ENCODE data around the gene KRTAP6-1. TPM values are rescaled to one million over a fixed set of nuclear protein-coding genes. Genes with fewer than 3 reads are reported as not detected.

The KRTAP6-1 gene
- total and polyA plus RNA-seq, 3 donors from 2014 or later: not detected

DNA sequence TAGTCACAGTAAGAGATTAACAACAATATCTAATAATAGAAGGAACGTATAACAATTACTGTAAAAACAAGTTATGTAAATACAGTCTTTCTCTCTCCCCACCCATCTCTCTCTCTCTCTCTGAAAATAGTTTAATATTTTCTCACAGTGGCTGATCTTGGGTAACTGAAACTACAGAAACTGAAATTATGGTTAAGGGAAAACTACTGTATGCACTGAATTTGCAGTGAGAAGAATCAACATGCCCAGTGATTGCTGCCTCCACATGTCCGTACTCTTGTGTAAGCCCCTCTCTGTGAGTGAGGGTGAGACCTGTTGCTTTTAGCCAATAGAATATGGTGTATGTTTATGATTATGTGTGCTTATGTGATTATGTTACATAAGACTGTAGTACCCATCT, 1.6 kb downstream of the KRTAP6-1 start:
- no peaks in the 10 kb centered on the region for H3K27me3 ChIP-seq
- no peaks in the 10 kb centered on the region for H3K4me1 ChIP-seq
- no peak for TF ChIP-seq CTCF (IDR thresholded peaks at IDR 0.05)
- no peak for TF ChIP-seq POLR2A (IDR thresholded peaks at IDR 0.05)
- H3K27ac ChIP-seq: no peak overlapping the region
- no peaks in the 10 kb centered on the region for H3K9me3 ChIP-seq
- intact Hi-C loops (cut with DNase I; ENCODE audit: low total_unique reads): no loop called here
- H3K4me3 ChIP-seq: no peak overlapping the region
- WGBS, 2 donors: 83 to 90% methylated on average over 2 of the region's 2 CpGs
- no peak for DNase-seq
- no peaks in the 10 kb centered on the region for H3K36me3 ChIP-seq (ENCODE audit: low read depth, missing control alignments)

DNA sequence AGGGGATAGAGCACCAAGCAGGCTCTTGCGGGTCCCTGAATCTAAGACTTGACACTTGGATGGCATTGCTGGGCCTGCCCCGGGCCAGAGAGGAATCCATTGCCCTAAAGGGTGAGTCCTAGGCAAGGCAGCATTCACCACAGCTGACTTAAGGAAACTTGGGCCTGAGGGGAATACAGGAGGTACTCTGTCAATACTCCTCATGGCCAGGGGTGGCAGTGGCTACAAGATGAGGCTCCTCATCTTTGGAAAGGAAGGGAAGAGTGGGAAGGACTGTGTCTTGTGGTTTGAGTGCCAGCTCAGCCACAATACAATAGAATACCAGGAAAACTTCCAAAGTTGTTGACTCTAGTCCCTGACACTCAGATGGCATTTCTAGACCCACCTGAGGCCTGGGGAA, 7.8 kb downstream of the KRTAP6-1 start:
- Histone ChIP-seq H3K9me3 (no peaks in the 10 kb centered on the region), H3K36me3 (ENCODE audit: low read depth, missing control alignments) (no peaks in the 10 kb centered on the region), H3K4me3 (no peak overlapping the region), H3K4me1 (no peaks in the 10 kb centered on the region), H3K27me3 (no peaks in the 10 kb centered on the region), H3K27ac (no peak overlapping the region)
- 82 to 91% methylated on average over 2 of the region's 2 CpGs for WGBS, 2 donors
- intact Hi-C loops (cut with DNase I; ENCODE audit: low total_unique reads): no loop called here
- TF ChIP-seq POLR2A (IDR thresholded peaks at IDR 0.05) (no peak), CTCF (IDR thresholded peaks at IDR 0.05) (no peak)
- DNase-seq: no peak

- H3K9me3 ChIP-seq: no peaks in the 10 kb centered on the region
- 0 to 50% methylated on average over 1 of the region's 1 CpG for WGBS, 2 donors
- no peak within 1 kb of the TSS for H3K27ac ChIP-seq
- H3K4me3 ChIP-seq: no peak within 1 kb of the TSS
- no peaks in the 10 kb centered on the region for H3K4me1 ChIP-seq
- H3K36me3 ChIP-seq (ENCODE audit: low read depth, missing control alignments): no peaks in the 10 kb centered on the region
- TF ChIP-seq CTCF (IDR thresholded peaks at IDR 0.05) (no peak), POLR2A (IDR thresholded peaks at IDR 0.05) (no peak)
- intact Hi-C loops (cut with DNase I; ENCODE audit: low total_unique reads): no loop called here
- H3K27me3 ChIP-seq: no peaks in the 10 kb centered on the region
- DNase-seq: no peak
These were observed 12.9 kb downstream of the KRTAP6-1 start, which contains the start of gene KRTAP22-1 for GRCh38 chr21:30600787-30601186. KRTAP22-1 (plus strand) TSS chr21:30601087.

GRCh38 chr21:30598802-30599201, 14.9 kb downstream of the KRTAP6-1 start, which contains the start of gene KRTAP6-2:
KRTAP6-2 (minus strand) TSS chr21:30598902; CDS start chr21:30598874, 28 bp downstream.
- WGBS, 2 donors: 70 to 87% methylated on average over 6 of the region's 6 CpGs
- TF ChIP-seq POLR2A (IDR thresholded peaks at IDR 0.05): no peak
- no peak for TF ChIP-seq CTCF (IDR thresholded peaks at IDR 0.05)
- intact Hi-C loops (cut with DNase I; ENCODE audit: low total_unique reads): no loop called here

GRCh38 chr21:30592140-30592539, 21.6 kb downstream of the KRTAP6-1 start, which contains the start of gene KRTAP6-3:
KRTAP6-3 (plus strand) TSS chr21:30592440; CDS start chr21:30592446, 6 bp downstream.
- no peak for TF ChIP-seq POLR2A (IDR thresholded peaks at IDR 0.05)
- no peak for TF ChIP-seq CTCF (IDR thresholded peaks at IDR 0.05)
- intact Hi-C loops (cut with DNase I; ENCODE audit: low total_unique reads): no loop called here
- H3K36me3 ChIP-seq (ENCODE audit: low read depth, missing control alignments): no peaks in the 10 kb centered on the region
- H3K4me1 ChIP-seq: no peaks in the 10 kb centered on the region
- 91 to 93% methylated on average over 4 of the region's 4 CpGs for WGBS, 2 donors
- H3K4me3 ChIP-seq: no peak within 1 kb of the TSS
- no peak for DNase-seq
- H3K27ac ChIP-seq: no peak within 1 kb of the TSS
- H3K9me3 ChIP-seq: no peaks in the 10 kb centered on the region
- no peaks in the 10 kb centered on the region for H3K27me3 ChIP-seq

More at GRCh38 chr21:30598802-30599201, 14.9 kb downstream of the KRTAP6-1 start, which contains the start of gene KRTAP6-2:
- H3K36me3 ChIP-seq (ENCODE audit: low read depth, missing control alignments): no peaks in the 10 kb centered on the region
- no peak within 1 kb of the TSS for H3K27ac ChIP-seq
- H3K4me1 ChIP-seq: no peaks in the 10 kb centered on the region
- H3K4me3 ChIP-seq: no peak within 1 kb of the TSS
- H3K27me3 ChIP-seq: no peaks in the 10 kb centered on the region
- DNase-seq: no peak
- H3K9me3 ChIP-seq: no peaks in the 10 kb centered on the region

Data from testis (tissue), 3 donors.